Epithelial cell of proximal tubule (primary cell): ENCODE data around the gene SCN3A. TPM values are rescaled to one million over a fixed set of nuclear protein-coding genes. Genes with fewer than 3 reads are reported as not detected.

Source experiments
- DNase-seq: peaks from one replicate; pipeline ENCODE4 v3.0.0-alpha.2; 2011; ENCODE audit warnings: low read depth
- H3K4me3 ChIP-seq: 2 replicates; pipeline ENCODE4 v1.5.1; 2011; ENCODE audit warnings: low read depth, mild to moderate bottlenecking, low read length
- total RNA-seq: library from RNA; depleted of rRNA; stranded (reverse); fragments of >200 nt; gene quantifications from 2 replicates; pipeline ENCODE4 v1.2.3, GENCODE V29; 2015
- TF ChIP-seq, protein P1 (sequence below): conservative IDR thresholded peaks from 2 replicates; pipeline ENCODE4 v1.5.1; 2012; ENCODE audit warnings: low read depth, mild to moderate bottlenecking, low read length

The SCN3A gene
- total RNA-seq = 0.52 and 0.94 TPM in 2 replicates

DNA sequence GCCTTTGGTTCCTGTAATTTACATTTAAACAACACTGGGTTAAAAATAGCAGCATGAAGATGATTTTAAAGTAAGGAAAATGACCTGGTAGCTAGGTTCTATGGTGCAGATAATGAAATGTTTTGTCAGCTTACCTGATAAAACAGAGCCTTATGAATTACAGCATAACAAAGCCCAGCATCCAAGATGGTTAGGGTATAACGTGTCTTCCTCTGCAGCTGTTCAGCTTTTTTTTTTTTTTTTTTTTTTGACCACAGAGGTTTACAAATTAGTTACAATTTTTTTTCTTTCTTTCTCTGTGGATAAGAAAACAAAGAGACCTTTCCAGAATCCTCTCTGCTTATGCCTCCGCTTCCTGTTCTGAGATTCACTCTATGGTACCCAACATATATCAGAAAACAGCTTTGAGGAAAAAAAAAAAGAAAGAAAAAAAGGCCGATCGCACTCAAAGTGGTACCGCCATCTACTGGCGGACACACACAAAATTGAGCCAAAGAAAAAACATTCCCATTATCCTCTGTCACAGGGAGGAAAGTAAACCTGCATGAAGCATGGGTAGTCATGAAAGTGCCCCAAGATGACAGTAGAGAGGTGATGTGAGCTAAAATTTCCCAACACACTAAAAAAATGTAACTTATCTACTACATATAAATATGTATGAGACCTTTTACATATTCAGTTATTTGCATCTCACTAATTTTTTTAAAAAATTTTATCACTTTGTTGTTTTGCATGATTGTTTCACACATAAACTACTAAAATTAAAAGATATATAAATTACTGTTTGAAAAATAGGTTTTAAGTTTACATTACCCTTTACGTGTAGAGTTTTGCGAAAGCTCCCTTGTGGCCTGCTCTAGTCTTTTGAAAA, at the start of gene SCN3A:
TSS of gene SCN3A (minus strand) at position 362 of the 871 bp plus-strand sequence. CDS start 27,656 bp downstream, outside the sequence.
- no peak for DNase-seq
- TF ChIP-seq, protein P1, sequence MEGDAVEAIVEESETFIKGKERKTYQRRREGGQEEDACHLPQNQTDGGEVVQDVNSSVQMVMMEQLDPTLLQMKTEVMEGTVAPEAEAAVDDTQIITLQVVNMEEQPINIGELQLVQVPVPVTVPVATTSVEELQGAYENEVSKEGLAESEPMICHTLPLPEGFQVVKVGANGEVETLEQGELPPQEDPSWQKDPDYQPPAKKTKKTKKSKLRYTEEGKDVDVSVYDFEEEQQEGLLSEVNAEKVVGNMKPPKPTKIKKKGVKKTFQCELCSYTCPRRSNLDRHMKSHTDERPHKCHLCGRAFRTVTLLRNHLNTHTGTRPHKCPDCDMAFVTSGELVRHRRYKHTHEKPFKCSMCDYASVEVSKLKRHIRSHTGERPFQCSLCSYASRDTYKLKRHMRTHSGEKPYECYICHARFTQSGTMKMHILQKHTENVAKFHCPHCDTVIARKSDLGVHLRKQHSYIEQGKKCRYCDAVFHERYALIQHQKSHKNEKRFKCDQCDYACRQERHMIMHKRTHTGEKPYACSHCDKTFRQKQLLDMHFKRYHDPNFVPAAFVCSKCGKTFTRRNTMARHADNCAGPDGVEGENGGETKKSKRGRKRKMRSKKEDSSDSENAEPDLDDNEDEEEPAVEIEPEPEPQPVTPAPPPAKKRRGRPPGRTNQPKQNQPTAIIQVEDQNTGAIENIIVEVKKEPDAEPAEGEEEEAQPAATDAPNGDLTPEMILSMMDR = peak; percentile 86
- peak within 1 kb of the TSS; percentile 52 for H3K4me3 ChIP-seq

DNA sequence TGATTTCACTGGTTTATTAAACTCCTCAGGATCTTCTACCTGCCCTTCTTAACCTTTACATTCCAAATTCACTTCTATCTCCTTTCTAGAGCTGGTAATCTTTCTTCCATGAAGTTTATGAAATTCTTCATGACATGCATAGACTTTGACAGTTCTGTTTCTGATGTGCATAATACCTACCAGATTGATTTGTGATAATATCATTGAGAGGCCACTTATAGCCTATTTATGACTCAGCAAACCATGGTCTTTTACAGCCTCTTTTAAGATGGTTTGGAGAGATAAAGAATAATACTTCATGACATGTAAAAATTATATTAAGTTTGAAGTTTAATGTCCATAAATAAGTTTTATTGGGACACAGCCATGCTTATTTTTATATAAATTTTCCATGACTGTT, 49.3 kb upstream of the SCN3A start:
- no peak overlapping the region for H3K4me3 ChIP-seq
- DNase-seq = no peak
- TF ChIP-seq, protein P1 = no peak

DNA sequence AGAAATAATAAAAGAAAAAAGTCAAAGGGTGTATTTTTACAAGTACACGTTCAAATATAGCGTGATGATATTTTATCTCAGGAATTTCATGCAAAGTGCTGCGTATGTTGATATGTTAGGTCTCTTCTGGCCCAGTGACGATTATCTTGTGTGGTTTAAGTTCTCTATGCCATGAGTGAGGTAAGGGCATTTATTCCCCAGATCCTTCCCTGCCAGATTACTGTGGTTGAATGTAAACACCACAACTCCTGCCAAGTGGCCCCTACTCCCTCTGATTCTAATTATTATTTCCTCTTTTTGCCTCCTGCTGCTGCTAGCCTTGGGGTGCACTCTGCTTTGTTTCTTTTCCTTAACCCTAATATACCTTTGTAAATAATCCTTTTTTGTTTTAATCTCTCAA, 47.5 kb upstream of the SCN3A start:
- TF ChIP-seq, protein P1 = no peak
- H3K4me3 ChIP-seq = no peak overlapping the region
- no peak for DNase-seq

DNA sequence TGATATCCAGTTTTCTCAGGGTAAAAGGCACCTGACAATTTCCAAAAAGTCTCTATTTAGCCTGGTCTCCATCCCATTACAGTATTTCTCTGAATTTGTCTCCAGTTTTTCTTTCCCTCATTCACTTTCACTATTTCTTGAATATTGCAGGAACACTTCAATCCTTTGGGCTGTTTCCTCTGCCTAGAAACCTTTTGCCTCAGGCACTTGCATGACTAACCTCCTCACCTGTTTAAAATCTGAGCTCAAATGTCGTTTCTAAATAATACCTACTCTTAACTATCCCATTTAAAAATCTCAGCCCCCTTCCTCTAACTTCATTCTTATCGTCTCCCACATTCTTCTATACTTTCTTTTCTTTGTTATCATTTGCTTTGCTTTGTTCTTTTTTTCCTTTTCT, 44.4 kb upstream of the SCN3A start:
- TF ChIP-seq, protein P1 = no peak
- H3K4me3 ChIP-seq = no peak overlapping the region
- no peak for DNase-seq

DNA sequence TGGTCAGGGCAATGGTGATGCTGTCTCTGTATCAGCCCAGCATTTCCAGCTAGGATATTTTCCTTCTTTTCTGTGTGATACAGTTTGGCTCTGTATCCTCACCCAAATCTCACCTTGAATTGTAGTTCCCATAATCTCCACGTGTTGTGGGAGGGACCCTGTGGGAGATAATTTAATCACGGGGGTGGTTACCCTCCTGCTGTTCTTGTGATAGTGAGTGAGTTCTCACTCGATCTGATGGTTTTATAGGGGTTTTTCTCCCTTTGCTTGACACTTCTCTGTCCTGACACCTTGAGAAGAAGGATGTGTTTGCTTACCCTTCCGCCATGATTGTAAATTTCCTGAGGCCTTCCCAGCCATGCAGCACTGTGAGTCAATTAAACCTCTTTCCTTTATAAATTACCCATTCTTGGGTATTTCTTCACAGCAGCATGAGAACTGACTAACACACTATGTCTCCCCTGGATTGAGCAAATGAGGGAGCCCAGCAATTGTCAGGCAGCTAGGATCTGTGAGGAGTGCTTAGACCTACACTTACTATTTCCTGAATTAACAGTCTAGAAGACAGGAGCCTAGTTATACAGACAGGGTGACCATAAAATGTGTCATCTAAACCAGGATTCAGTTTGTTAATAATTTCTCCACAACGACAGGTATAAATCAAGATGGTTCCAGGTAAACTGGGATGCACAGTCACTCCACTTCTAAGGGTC, 41.4 kb upstream of the SCN3A start:
- TF ChIP-seq, protein P1 = no peak
- DNase-seq = no peak

DNA sequence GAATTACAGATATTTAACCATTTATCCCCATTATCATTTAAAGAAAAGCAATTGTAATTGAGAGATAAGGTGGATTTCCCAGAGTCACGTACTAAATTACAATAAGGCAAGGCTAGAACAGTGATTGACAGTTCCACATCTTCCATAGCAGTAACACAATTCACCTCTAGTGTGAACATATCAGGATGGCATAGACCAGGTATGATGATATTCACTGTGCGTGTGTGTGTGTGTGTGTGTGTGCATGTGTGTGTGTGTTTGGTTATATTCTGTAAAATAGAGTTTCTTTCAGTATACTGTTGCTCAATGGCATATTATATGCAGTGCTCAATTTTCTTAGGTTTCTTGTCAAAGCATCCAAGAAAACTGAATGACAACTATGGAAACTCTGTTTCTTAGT, 37.1 kb upstream of the SCN3A start:
- no peak for DNase-seq
- no peak overlapping the region for H3K4me3 ChIP-seq
- TF ChIP-seq, protein P1 = no peak

More for the DNA sequence above, 41.4 kb upstream of the SCN3A start:
- no peak overlapping the region for H3K4me3 ChIP-seq
